SKM-1 treated with dmso at 0.1 percent for 144 hours (cell line): ENCODE results near the gene LAMA3.

Source experiments
- DNase-seq: peaks from one replicate; lab custom pipeline; 2025; ENCODE audit not compliant: unreplicated experiment; lab: John Stamatoyannopoulos, UW

The LAMA3 gene

GRCh38 chr18:23669804-23670405 is 19.3 kb upstream of the LAMA3 start:
- DNase-seq: no peak

GRCh38 chr18:23671564-23671963 is 17.7 kb upstream of the LAMA3 start:
- DNase-seq: no peak

- DNase-seq: no peak
Observed at GRCh38 chr18:23673725-23674124, 15.5 kb upstream of the LAMA3 start.

- DNase-seq: no peak
Observed at GRCh38 chr18:23675236-23675635, 14.0 kb upstream of the LAMA3 start.

GRCh38 chr18:23675896-23676295 is 13.4 kb upstream of the LAMA3 start:
- DNase-seq: no peak

GRCh38 chr18:23682045-23682444 is 7.2 kb upstream of the LAMA3 start:
- DNase-seq: no peak

GRCh38 chr18:23682472-23682871 is 6.8 kb upstream of the LAMA3 start:
- no peak for DNase-seq

GRCh38 chr18:23683155-23683554 is 6.1 kb upstream of the LAMA3 start:
- DNase-seq: no peak

GRCh38 chr18:23683671-23684070 is 5.6 kb upstream of the LAMA3 start:
- no peak for DNase-seq

GRCh38 chr18:23684515-23685197 is 4.6 kb upstream of the LAMA3 start:
- DNase-seq: no peak

GRCh38 chr18:23688528-23688927 is 725 bp upstream of the LAMA3 start:
- no peak for DNase-seq

- DNase-seq: no peak
Observed at GRCh38 chr18:23689616-23690504, 607 bp downstream of the LAMA3 start.

- no peak for DNase-seq
Observed at GRCh38 chr18:23690505-23691068, 1.3 kb downstream of the LAMA3 start.

- no peak for DNase-seq
Observed at GRCh38 chr18:23693846-23694245, 4.6 kb downstream of the LAMA3 start.

- no peak for DNase-seq
Observed at GRCh38 chr18:23694637-23695430, 5.6 kb downstream of the LAMA3 start.

GRCh38 chr18:23701017-23701416 is 11.8 kb downstream of the LAMA3 start:
- no peak for DNase-seq

- DNase-seq: no peak
Observed at GRCh38 chr18:23701544-23702064, 12.4 kb downstream of the LAMA3 start.

- no peak for DNase-seq
Observed at GRCh38 chr18:23702606-23703005, 13.4 kb downstream of the LAMA3 start.

- DNase-seq: no peak
Observed at GRCh38 chr18:23703057-23703986, 14.1 kb downstream of the LAMA3 start.

GRCh38 chr18:23703987-23704384 is 14.7 kb downstream of the LAMA3 start:
- DNase-seq: no peak
